ENCODE measurements around the gene KIF25.

DNA sequence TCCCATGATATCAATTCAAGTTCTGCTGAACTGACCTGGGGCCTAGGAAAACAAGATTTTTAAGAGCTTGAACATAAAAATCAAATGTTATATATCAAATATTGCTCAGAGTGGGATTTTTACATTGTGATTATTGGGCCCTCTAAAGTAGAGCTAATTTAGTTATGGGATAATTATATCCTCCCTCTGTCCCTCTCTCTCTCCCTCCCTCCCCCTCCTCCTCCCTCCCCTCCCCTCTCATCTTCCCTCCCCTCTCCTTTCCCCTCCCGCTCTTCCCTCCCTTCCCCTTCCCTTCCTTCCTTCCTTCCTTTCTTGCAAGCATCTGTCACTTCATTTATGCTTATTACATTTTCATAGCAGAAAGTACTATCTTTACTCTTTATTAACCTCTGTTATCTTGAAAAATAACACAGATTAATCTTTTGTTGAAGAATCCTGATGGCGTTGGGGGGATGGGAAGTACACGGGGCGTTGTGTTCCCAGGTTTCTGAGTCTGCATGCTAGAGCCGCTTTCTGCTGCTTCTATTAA, 32.8 kb downstream of the KIF25 start:
- TF ChIP-seq YY1 (IDR thresholded peaks at IDR 0.05; ENCODE audit: insufficient read depth, insufficient read length) = no peak
- TF ChIP-seq SUZ12 (IDR thresholded peaks at IDR 0.05; ENCODE audit: extremely low read depth, insufficient read depth, insufficient read length) = no peak

Data from NT2/D1 (cell line).